ENCODE data around the gene ATE1. TPM values are rescaled to one million over a fixed set of nuclear protein-coding genes. Genes with fewer than 3 reads are reported as not detected.
"Not testable (repeated sequence)": the region's sequence is repeated elsewhere in the genome, so short reads cannot be mapped to it uniquely, and the experiment has no call there.

Gene ATE1
- total RNA-seq, 1 experiment from 2014 or later: 18.7 TPM

DNA sequence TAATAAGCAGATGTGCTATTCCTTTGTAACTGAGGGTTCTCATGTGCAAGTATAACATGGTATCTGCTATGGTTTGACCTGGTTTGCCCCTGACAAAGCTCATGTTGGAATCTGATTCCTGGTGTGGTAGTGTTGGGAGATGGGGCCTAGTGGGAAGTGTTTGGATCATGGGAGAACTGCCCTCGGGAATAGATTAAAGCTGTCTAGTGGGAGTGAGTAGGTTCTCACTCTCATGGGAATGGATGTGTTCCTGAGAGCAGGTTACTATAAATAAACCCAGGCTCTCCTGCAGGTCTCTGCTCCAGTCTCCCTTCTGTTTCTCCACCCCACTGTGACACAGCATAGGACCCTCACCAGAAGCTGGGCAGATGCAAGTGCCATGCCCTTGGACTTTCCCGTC, 97.7 kb downstream of the ATE1 start:
- no peaks in the 10 kb centered on the region for H3K9me3 Mint-ChIP-seq (ENCODE audit: low read depth, unreplicated experiment)
- intact Hi-C loops (cut with micrococcal nuclease; ENCODE audit: unreplicated experiment): no loop called here
- CTCF ChIA-PET: no interaction called here
- no peaks in the 10 kb centered on the region for H3K27me3 Mint-ChIP-seq (ENCODE audit: unreplicated experiment)
- TF ChIP-seq CTCF (IDR thresholded peaks at IDR 0.05; ENCODE audit: unreplicated experiment): no peak
- H3K27ac Mint-ChIP-seq (ENCODE audit: unreplicated experiment): no peak overlapping the region
- H3K36me3 Mint-ChIP-seq (ENCODE audit: insufficient read depth, unreplicated experiment): peaks cover 5% of the 10 kb centered on the region
- no peak overlapping the region for H3K4me3 Mint-ChIP-seq (ENCODE audit: low read depth, unreplicated experiment)
- BruUV-seq (replicated peaks): no TSS peak
- H3K4me1 Mint-ChIP-seq (ENCODE audit: low read depth, unreplicated experiment): no peaks in the 10 kb centered on the region
- DNase-seq: no peak

- CTCF ChIA-PET: no interaction called here
Measured at GRCh38 chr10:121828045-121828444, 99.8 kb downstream of the ATE1 start.

GRCh38 chr10:121826773-121827172, 101.1 kb downstream of the ATE1 start:
- H3K4me3 Mint-ChIP-seq (ENCODE audit: low read depth, unreplicated experiment); H3K36me3 Mint-ChIP-seq (ENCODE audit: insufficient read depth, unreplicated experiment); H3K27me3 Mint-ChIP-seq (ENCODE audit: unreplicated experiment); intact Hi-C loops (cut with micrococcal nuclease; ENCODE audit: unreplicated experiment); CTCF ChIA-PET; H3K4me1 Mint-ChIP-seq (ENCODE audit: low read depth, unreplicated experiment); BruUV-seq (replicated peaks); H3K9me3 Mint-ChIP-seq (ENCODE audit: low read depth, unreplicated experiment); H3K27ac Mint-ChIP-seq (ENCODE audit: unreplicated experiment); DNase-seq: not testable (repeated sequence)

More at GRCh38 chr10:121828045-121828444, 99.8 kb downstream of the ATE1 start:
- TF ChIP-seq CTCF (IDR thresholded peaks at IDR 0.05; ENCODE audit: unreplicated experiment): no peak
- no TSS peak for BruUV-seq (replicated peaks)
- Mint-ChIP-seq H3K9me3 (ENCODE audit: low read depth, unreplicated experiment) (no peaks in the 10 kb centered on the region), H3K4me3 (ENCODE audit: low read depth, unreplicated experiment) (no peak overlapping the region), H3K36me3 (ENCODE audit: insufficient read depth, unreplicated experiment) (peaks cover 5% of the 10 kb centered on the region), H3K27ac (ENCODE audit: unreplicated experiment) (no peak overlapping the region), H3K27me3 (ENCODE audit: unreplicated experiment) (no peaks in the 10 kb centered on the region), H3K4me1 (ENCODE audit: low read depth, unreplicated experiment) (no peaks in the 10 kb centered on the region)
- no peak for DNase-seq
- intact Hi-C loops (cut with micrococcal nuclease; ENCODE audit: unreplicated experiment): no loop called here

- TF ChIP-seq CTCF (IDR thresholded peaks at IDR 0.05; ENCODE audit: unreplicated experiment): peak; percentile 31
- DNase-seq: peak; percentile 4
- CTCF ChIA-PET: no interaction called here
- Mint-ChIP-seq H3K4me3 (ENCODE audit: low read depth, unreplicated experiment) (no peak overlapping the region), H3K4me1 (ENCODE audit: low read depth, unreplicated experiment) (no peaks in the 10 kb centered on the region), H3K27me3 (ENCODE audit: unreplicated experiment) (no peaks in the 10 kb centered on the region), H3K36me3 (ENCODE audit: insufficient read depth, unreplicated experiment) (peaks cover 5% of the 10 kb centered on the region), H3K9me3 (ENCODE audit: low read depth, unreplicated experiment) (no peaks in the 10 kb centered on the region), H3K27ac (ENCODE audit: unreplicated experiment) (no peak overlapping the region)
- no TSS peak for BruUV-seq (replicated peaks)
- intact Hi-C loops (cut with micrococcal nuclease; ENCODE audit: unreplicated experiment): loop anchor here (2.0 kb wide), 1 partner anchor 63 kb away; no protein-coding TSS in a partner anchor
Measured at GRCh38 chr10:121823993-121824463, 103.8 kb downstream of the ATE1 start.

DNA sequence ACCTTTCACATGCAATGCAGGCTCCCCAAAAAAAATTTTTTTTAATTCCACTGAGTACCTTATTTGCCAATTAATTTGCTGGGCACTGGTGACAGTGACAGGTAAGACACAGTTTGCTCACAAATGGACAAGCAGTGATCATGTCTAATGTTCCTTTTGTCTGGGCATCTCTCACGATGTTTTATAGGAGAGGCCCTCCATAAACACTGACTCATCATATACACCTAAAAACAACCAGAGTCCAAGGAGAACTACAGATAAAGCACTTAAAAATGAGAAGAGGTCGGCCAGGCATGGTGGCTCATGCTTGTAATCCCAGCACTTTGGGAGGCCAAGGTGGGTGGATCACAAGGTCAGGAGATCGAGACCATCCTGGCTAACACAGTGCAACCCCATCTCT, 105.1 kb downstream of the ATE1 start:
- no peak overlapping the region for H3K27ac Mint-ChIP-seq (ENCODE audit: unreplicated experiment)
- no TSS peak for BruUV-seq (replicated peaks)
- intact Hi-C loops (cut with micrococcal nuclease; ENCODE audit: unreplicated experiment): no loop called here
- no peak for DNase-seq
- H3K27me3 Mint-ChIP-seq (ENCODE audit: unreplicated experiment): no peaks in the 10 kb centered on the region
- TF ChIP-seq CTCF (IDR thresholded peaks at IDR 0.05; ENCODE audit: unreplicated experiment): no peak
- no peaks in the 10 kb centered on the region for H3K4me1 Mint-ChIP-seq (ENCODE audit: low read depth, unreplicated experiment)
- H3K4me3 Mint-ChIP-seq (ENCODE audit: low read depth, unreplicated experiment): no peak overlapping the region
- H3K9me3 Mint-ChIP-seq (ENCODE audit: low read depth, unreplicated experiment): no peaks in the 10 kb centered on the region
- CTCF ChIA-PET: no interaction called here
- H3K36me3 Mint-ChIP-seq (ENCODE audit: insufficient read depth, unreplicated experiment): peaks cover 5% of the 10 kb centered on the region

Measured in Calu3 (cell line).